Spleen (tissue), 11 donors: ENCODE results near the gene CYP11A1. TPM values are rescaled to one million over a fixed set of nuclear protein-coding genes. Genes with fewer than 3 reads are reported as not detected.

Source experiments
- DNase-seq: peaks from one replicate; pipeline ENCODE4 v3.0.0-alpha.2; 2020
- H3K27ac ChIP-seq, 8 donors: fragments of 200-600 bp; sonication (generic) in 7 of 8; 1 replicate in 4 of 8; 2 replicates in 4 of 8; pipeline versions ENCODE4 v1.5.0 to v1.8.0; 2016 to 2021; ENCODE audit warnings: inconsistent platforms in 4 of 8, mild to moderate bottlenecking in 4 of 8, moderate library complexity in 1 of 8
- H3K27me3 ChIP-seq, 7 donors: fragments of 200-600 bp; sonication (generic) in 6 of 7; replicated peaks in 1 of 7; 1 replicate in 4 of 7; 2 replicates in 3 of 7; pipeline versions ENCODE4 v1.5.0 to v1.8.0; 2016 to 2021; ENCODE audit warnings: inconsistent platforms in 3 of 7, mild to moderate bottlenecking in 1 of 7
- H3K36me3 ChIP-seq, 6 donors: fragments of 200-600 bp; sonication (generic) in 5 of 6; 1 replicate in 4 of 6; 2 replicates in 2 of 6; pipeline versions ENCODE4 v1.5.0 to v1.8.0; 2016 to 2021; ENCODE audit warnings: inconsistent platforms in 2 of 6
- H3K4me1 ChIP-seq, 6 donors: fragments of 200-600 bp; sonication (generic) in 5 of 6; 1 replicate in 3 of 6; 2 replicates in 3 of 6; pipeline versions ENCODE4 v1.5.0 to v1.8.0; 2016 to 2021; ENCODE audit warnings: inconsistent platforms in 3 of 6
- H3K4me3 ChIP-seq, 8 donors: fragments of 200-600 bp; sonication (generic) in 7 of 8; 1 replicate in 4 of 8; 2 replicates in 4 of 8; pipeline versions ENCODE4 v1.5.0 to v1.8.0; 2016 to 2021; ENCODE audit warnings: inconsistent platforms in 4 of 8, mild to moderate bottlenecking in 4 of 8, moderate library complexity in 2 of 8
- H3K9me3 ChIP-seq, 8 donors: fragments of 200-600 bp; sonication (generic) in 7 of 8; 1 replicate in 4 of 8; 2 replicates in 4 of 8; pipeline versions ENCODE4 v1.5.0 to v1.8.0; 2016 to 2021; ENCODE audit warnings: inconsistent platforms in 4 of 8
- POLR2A ChIP-seq, 3 donors: fragments of 450-650 bp; IDR thresholded peaks; one replicate each; pipeline ENCODE4 v1.5.1; 2017; ENCODE audit warnings: antibody characterized with exemption in 3 of 3, mild to moderate bottlenecking in 1 of 3
- POLR2AphosphoS5 ChIP-seq, 3 donors: sonication (generic); formaldehyde crosslinking; IDR thresholded peaks; one replicate each; pipeline ENCODE4 v1.5.1; 2017; ENCODE audit warnings: antibody characterized with exemption in 3 of 3
- WGBS, 5 donors: extraction: QIAGEN DNeasy Blood & Tissue Kit in 3 of 5; methylation state at CpG; one replicate each; pipeline versions ENCODE4 v1.1.5 to v1.1.7; 2013 to 2018; 5-methylcytosine and 5-hydroxymethylcytosine counted together
- intact Hi-C: fragments of 100-400 bp; cut with DNase I; formaldehyde crosslinking; loops from one replicate; pipeline ENCODE4 v1.15.0; 2023; ENCODE audit warnings: low total_unique reads
- polyA plus RNA-seq, 3 donors: library from polyadenylated mRNA; stranded (reverse); fragments of 200-250 nt; gene quantifications; one replicate each; pipeline ENCODE4 v1.2.1, GENCODE V29; 2013
- total RNA-seq, 7 donors: library from RNA; depleted of rRNA in 3 of 7; stranded (reverse); fragments of >200 nt in 3 of 7; fragmentation: NEBNext Ultra II Directional in 4 of 7; extraction: Animal tissue kit (Norgen Biotek cat#: 25700) in 4 of 7; gene quantifications; one replicate each; pipeline versions ENCODE4 v1.1.0 to v1.2.1, GENCODE V29; 2016 to 2021
- TF ChIP-seq, protein P1 (sequence below), 11 experiments: fragments of 200-600 bp in 7 of 11; fragments of 450-650 bp in 4 of 11; sonication (generic) in 4 of 11; IDR thresholded peaks in 8 of 11; conservative IDR thresholded peaks in 3 of 11; 1 replicate in 7 of 11; 2 replicates in 4 of 11; pipeline versions ENCODE4 v1.4.0 to v1.8.0; 2016 to 2021; ENCODE audit warnings: antibody characterized with exemption in 11 of 11, inconsistent platforms in 4 of 11, mild to moderate bottlenecking in 1 of 11
- donor health status: healthy with polysubstance abuse.
- donor health status: DM: no; HTN: no; CAD: no; lungs with moderate emphysema.
- donor health status: DM: no; HTN: no; CAD: no.
- donor health status: Bipolar disorder and iron deficiency.
- donor health status: healthy.
- donor health status: DM: no; HTN: no; CAD: no.
- donor health status: DM: yes; HTN: yes; CAD: no.

The CYP11A1 gene
- total and polyA plus RNA-seq, 10 donors, result 1.6 to 14.3 (median 4.9) TPM

DNA sequence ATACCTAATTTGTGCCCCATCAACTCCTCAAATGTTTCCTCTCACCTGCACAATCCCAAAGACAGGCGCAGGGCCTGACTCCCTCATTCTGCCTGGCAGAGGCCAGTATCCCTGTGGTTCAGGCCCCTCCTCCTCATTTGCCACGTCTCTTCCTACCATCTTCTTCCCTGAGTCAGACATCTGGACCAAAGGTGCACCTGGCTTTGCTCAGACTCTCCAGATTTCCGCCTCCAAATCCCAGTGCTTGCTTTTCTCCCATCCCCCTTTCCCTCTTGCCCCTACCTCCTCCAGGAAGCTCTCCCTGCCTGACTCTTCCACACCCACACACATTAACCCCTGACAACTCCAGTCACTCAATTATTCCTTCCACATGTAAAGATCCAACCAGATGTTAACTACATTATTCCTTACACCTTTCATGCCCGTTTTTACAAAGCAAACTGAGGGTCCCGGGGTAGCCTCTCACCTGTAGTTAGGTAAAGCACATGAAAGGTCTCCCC, 46.7 kb upstream of the CYP11A1 start:
- intact Hi-C loops, result no loop called here
- Histone ChIP-seq H3K4me3 (no peak overlapping the region), H3K27ac (peak overlapping the region in 4 of 8 donors; percentile 55 to 93 (median 86)), H3K9me3 (no peaks in the 10 kb centered on the region), H3K36me3 (peaks cover 0 to 100% (median 84%) of the 10 kb centered on the region in 6 donors), H3K27me3 (no peaks in the 10 kb centered on the region), H3K4me1 (peaks cover 0 to 100% (median 73%) of the 10 kb centered on the region in 6 donors)
- TF ChIP-seq POLR2A (IDR thresholded peaks at IDR 0.05), result no peak
- TF ChIP-seq, protein P1, sequence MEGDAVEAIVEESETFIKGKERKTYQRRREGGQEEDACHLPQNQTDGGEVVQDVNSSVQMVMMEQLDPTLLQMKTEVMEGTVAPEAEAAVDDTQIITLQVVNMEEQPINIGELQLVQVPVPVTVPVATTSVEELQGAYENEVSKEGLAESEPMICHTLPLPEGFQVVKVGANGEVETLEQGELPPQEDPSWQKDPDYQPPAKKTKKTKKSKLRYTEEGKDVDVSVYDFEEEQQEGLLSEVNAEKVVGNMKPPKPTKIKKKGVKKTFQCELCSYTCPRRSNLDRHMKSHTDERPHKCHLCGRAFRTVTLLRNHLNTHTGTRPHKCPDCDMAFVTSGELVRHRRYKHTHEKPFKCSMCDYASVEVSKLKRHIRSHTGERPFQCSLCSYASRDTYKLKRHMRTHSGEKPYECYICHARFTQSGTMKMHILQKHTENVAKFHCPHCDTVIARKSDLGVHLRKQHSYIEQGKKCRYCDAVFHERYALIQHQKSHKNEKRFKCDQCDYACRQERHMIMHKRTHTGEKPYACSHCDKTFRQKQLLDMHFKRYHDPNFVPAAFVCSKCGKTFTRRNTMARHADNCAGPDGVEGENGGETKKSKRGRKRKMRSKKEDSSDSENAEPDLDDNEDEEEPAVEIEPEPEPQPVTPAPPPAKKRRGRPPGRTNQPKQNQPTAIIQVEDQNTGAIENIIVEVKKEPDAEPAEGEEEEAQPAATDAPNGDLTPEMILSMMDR (IDR thresholded peaks at IDR 0.05 in 8 of 11, conservative IDR thresholded peaks at IDR 0.05 in 3 of 11), result no peak
- TF ChIP-seq POLR2AphosphoS5 (IDR thresholded peaks at IDR 0.05), result no peak
- WGBS, 5 donors, result 86 to 93% (median 89%) methylated on average over 5 of the region's 5 CpGs
- DNase-seq, result no peak

DNA sequence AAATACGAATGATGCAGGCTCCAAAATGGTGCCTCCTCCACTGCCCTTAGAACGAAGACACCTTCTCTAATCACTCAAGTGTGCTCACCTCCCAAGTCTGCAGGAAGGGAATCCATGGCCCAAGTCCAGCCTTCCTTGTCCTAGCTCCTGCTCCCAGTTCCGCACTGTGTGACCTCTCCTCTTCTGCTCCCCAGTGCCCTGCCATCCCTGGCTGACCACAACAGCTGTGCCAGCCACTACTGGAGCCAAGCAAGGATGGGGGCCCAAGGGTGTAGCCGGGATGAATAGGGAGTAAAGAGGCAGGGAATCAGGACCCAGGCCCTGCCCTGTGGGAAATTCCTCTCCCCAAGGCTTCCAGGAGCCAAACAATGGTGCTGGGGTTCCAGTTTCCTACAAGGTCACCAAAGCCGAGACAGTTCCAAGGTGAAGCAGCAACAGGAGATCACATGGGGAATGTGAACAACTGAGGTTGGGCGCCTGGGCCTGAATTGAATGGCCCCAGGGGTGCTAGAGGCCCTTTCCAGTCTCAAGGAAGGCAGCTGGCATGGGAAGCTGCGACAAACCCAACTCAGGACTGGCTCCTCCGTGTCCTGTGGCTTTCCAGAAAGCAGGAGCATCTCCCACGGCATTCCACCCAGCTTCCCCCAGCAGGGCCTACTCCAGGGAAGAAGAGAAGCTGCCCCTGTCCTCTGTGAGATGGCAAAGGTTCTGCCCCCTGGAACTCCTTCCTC, 46.1 kb upstream of the CYP11A1 start:
- Histone ChIP-seq H3K36me3 (peaks cover 0 to 97% (median 84%) of the 10 kb centered on the region in 6 donors), H3K9me3 (no peaks in the 10 kb centered on the region), H3K27ac (peak overlapping the region in 5 of 8 donors; percentile 48 to 93 (median 85)), H3K4me3 (no peak overlapping the region), H3K27me3 (no peaks in the 10 kb centered on the region), H3K4me1 (peaks cover 0 to 100% (median 70%) of the 10 kb centered on the region in 6 donors)
- WGBS, 5 donors, result 74 to 86% (median 82%) methylated on average over 9 of the region's 9 CpGs
- intact Hi-C loops, result no loop called here
- peak; percentile 14 to 63 (median 22) for TF ChIP-seq POLR2AphosphoS5 (IDR thresholded peaks at IDR 0.05)
- TF ChIP-seq POLR2A (IDR thresholded peaks at IDR 0.05), result no peak
- TF ChIP-seq, protein P1 (IDR thresholded peaks at IDR 0.05 in 8 of 11, conservative IDR thresholded peaks at IDR 0.05 in 3 of 11), result no peak
- DNase-seq, result no peak

DNA sequence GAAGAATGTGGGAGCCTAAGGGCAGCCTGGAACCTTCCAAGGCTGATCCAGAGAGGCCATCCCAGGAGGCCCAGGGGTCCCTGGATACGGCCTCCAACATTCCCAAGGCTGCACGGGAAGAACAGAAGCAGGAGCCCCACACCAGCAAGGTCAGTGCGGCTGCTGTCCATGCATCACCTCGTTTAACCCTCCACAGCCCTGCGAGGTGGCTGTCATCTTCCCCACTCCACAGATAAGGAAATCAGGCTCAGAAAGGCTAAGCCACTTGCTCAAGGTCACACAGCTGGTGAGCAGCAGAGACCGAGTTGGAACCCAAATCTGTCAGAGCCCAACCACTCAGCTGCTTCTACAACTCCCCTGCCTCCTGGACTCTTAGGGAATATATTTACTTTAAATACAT, 44.7 kb upstream of the CYP11A1 start:
- no peak for DNase-seq
- Histone ChIP-seq H3K27me3 (no peaks in the 10 kb centered on the region), H3K4me3 (no peak overlapping the region), H3K36me3 (peaks cover 0 to 83% (median 73%) of the 10 kb centered on the region in 6 donors), H3K9me3 (no peaks in the 10 kb centered on the region), H3K27ac (peak overlapping the region in 6 of 8 donors; percentile 6 to 93 (median 74)), H3K4me1 (peaks cover 9 to 100% (median 70%) of the 10 kb centered on the region in 6 donors)
- intact Hi-C loops, result no loop called here
- 57 to 79% (median 66%) methylated on average over 6 of the region's 6 CpGs for WGBS, 5 donors
- TF ChIP-seq POLR2AphosphoS5 (IDR thresholded peaks at IDR 0.05), result peak in 2 of 3 donors; percentile 38 to 65
- TF ChIP-seq, protein P1 (IDR thresholded peaks at IDR 0.05 in 8 of 11, conservative IDR thresholded peaks at IDR 0.05 in 3 of 11), result no peak
- TF ChIP-seq POLR2A (IDR thresholded peaks at IDR 0.05), result no peak

DNA sequence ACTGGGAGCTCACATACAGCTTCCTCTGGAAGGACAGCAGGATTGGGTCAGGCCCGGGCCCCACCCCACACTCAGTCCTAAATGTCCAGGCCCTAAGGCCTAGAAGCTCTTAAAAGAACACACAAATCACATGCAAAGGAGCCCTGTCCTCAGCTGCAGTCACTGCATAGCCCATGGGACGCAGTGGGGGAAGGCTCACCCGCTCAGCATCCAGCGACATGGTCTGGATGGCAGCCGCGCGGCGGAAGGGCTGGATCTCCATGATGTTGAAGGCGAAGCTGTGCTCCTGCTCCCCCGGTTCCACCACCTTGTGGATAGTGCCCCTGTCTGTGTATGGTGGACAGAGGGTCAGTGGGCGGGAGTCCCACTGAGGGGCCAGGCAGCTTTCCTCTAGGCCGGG, 44.2 kb upstream of the CYP11A1 start:
- Histone ChIP-seq H3K4me3 (no peak overlapping the region), H3K36me3 (peaks cover 0 to 79% (median 68%) of the 10 kb centered on the region in 6 donors), H3K4me1 (peaks cover 13 to 100% (median 72%) of the 10 kb centered on the region in 6 donors), H3K27me3 (no peaks in the 10 kb centered on the region), H3K9me3 (no peaks in the 10 kb centered on the region), H3K27ac (peak overlapping the region in 6 of 8 donors; percentile 6 to 93 (median 74))
- intact Hi-C loops, result no loop called here
- TF ChIP-seq POLR2AphosphoS5 (IDR thresholded peaks at IDR 0.05) (peak in 1 of 3 donors; percentile 75), POLR2A (IDR thresholded peaks at IDR 0.05) (no peak)
- TF ChIP-seq, protein P1 (IDR thresholded peaks at IDR 0.05 in 8 of 11, conservative IDR thresholded peaks at IDR 0.05 in 3 of 11), result no peak
- WGBS, 5 donors, result 87 to 97% (median 91%) methylated on average over 10 to 12 of the region's 12 CpGs
- DNase-seq, result no peak
